HG02840 (cell line): ENCODE data around the gene SEMA3E.
"Not testable (repeated sequence)": the region's sequence is repeated elsewhere in the genome, so short reads cannot be mapped to it uniquely, and the experiment has no call there.

Experiments
- ATAC-seq: cut with Tn5 transposase; IDR thresholded peaks from one replicate; pipeline ENCODE4 v1.9.1; 2021; ENCODE audit warnings: mild to moderate bottlenecking, moderate library complexity, moderate number of reproducible peaks; ENCODE audit not compliant: unreplicated experiment, low FRiP score

The SEMA3E gene

DNA sequence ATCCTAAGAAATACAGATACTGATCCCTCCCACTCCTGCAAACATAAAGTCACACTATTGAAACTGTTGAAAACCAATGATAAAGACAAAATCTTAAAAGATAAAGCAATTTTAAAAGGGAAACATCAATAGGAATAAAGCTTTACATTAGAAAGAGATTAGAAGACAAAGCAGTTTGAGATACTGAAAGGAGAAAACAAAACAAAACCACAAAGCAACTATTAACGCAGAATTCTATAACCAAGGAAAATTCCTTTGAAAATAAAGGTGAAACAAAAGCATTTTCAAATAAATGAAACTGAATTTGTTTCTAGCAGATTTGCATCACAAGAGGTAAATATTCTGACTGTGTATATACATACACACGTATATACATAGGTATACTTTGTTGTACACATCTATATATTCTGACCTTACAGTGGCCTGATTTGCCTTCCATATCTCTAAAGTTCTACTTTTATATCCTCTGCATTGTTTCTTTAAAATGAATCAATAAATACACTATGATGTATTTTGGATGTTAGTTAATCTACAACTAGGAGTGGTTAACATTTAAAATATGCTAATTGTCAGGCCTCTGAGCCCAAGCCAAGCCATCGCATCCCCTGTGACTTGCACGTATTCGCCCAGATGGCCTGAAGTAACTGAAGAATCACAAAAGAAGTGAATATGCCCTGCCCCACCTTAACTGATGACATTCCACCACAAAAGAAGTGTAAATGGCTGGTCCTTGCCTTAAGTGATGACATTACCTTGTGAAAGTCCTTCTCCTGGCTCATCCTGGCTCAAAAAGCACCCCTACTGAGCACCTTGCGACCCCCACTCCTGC, 189.6 kb downstream of the SEMA3E start:
- ATAC-seq, result not testable (repeated sequence)

DNA sequence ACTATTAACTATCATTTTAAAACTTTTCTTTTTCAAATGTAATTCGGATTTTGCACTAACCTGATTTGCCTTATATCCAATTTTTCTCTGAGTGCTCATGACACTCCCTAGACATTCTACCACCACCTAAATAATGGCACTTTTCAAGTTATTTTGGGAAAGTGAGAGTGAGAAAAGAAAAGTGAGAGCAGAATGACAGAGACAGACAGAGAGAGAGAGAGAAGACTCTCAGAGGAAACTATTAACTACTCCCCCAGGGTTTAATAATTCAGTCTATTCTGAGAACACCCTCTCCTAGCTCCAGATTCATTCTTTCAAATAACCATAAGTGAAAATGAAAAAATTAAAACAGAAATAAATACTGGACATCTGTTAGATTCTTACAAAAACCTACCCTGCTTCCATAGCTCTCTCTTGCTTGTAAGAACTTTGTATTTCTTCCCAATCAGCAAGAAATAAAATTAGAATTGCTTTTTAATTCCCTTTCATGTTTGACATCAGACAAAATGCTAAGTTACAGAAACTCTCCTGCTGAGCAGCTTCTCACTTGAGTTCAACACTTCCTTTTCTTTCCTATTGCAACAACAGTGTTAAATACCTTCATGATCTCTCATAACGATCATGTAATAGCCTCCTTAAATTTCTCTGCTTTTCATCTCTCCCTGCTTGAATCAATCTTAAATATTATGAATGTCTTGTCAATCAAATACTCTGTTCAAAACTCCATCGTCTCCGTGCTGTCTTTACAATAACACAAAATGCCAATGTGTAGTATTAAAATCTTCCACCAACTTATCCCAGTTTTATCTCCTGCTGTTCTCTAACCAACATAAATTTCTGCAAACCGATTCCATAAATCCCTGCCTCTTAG, 191.7 kb downstream of the SEMA3E start:
- no peak for ATAC-seq

DNA sequence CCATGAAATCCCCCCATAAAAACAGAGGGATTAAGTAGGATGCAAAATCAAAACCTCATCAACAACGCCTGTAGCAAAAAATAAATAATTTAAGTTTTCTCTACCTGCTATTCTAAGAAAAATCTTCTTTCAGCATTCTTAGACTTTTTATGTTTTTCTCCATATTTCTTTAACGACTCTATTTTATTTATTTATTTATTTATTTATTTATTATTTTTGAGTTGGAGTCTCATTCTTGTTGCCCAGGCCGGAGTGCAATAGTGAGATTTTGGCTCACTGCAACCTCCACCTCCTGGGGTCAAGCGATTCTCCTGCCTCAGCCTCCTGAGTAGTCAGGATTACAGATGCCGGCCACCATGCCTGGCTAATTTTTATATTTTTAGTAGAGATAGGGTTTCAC, 192.5 kb downstream of the SEMA3E start:
- no peak for ATAC-seq

GRCh38 chr7:83455612-83456011, 193.3 kb downstream of the SEMA3E start:
- ATAC-seq, result no peak

- no peak for ATAC-seq
These were observed 196.7 kb downstream of the SEMA3E start for GRCh38 chr7:83452256-83452655.

DNA sequence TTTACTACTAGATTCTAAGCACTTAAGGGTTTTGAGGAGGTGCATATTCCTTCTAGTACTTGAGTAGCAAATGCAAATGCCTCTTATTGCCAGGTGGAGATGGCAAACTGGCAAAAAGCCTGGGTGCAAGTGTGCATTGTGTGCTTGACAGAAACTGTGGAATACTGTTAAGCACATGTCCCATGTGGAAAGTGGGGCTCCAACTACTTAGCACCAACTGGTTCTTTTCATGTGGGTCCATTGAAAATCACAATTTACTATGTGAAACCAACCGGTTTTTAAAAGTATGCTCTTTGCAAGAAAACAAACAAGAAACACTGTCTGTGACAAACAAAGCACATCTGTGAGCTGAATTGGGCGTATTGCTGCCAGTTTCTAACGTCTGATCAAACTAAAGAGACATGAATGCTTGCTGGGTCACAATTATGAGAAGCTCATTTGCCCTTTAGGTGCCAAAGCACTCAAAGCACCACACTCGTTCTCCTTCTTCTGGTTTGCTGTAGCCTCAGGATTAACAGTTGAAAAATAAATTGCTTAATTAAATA, 197.4 kb downstream of the SEMA3E start:
- ATAC-seq, result no peak

- ATAC-seq, result no peak
These were observed 199.2 kb downstream of the SEMA3E start for GRCh38 chr7:83449781-83450180.

DNA sequence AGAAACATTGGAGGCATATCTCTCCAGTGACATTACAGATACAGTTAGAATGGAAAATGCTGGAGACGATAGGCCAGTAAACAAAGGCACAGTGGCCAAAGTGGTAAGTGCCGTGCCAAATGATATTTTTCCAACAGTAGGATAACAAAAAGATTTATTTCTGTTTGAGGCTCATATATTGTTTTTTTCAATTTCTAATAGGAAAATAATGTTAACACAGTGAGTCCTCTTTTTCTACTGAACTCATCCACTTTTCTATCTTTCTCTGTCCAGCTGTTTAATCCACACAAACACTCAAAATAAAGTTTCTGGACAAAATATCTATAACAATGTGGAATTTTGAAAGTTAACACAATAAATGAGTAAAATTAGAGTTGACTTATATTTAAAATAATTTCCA, 201.3 kb downstream of the SEMA3E start:
- ATAC-seq, result no peak

DNA sequence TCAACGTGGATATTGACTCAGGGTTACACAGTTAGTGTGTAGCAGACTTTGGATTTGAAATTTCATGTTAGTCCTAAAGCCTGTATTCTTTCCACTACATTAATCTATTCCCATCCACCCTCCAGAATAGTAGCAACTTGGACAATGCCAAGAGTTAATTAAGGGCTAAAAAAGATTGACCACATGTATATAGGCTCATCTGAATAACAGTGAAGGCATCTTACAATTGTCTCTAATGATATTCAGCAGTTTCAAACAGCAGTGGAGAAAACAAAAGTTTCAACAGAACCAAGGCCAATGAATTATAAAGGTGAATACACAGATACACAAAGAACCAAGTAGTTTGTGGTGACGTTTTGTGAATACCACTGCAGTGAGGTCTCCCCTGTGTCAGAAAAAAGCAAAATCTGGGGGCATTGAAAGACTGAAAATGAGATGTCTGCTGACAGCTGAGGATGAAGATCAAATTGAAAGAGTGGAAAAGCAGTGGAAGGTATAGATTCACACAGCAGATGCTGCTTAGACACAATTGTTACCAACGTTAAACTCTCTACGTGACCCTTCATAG, 202.8 kb downstream of the SEMA3E start:
- ATAC-seq, result no peak

DNA sequence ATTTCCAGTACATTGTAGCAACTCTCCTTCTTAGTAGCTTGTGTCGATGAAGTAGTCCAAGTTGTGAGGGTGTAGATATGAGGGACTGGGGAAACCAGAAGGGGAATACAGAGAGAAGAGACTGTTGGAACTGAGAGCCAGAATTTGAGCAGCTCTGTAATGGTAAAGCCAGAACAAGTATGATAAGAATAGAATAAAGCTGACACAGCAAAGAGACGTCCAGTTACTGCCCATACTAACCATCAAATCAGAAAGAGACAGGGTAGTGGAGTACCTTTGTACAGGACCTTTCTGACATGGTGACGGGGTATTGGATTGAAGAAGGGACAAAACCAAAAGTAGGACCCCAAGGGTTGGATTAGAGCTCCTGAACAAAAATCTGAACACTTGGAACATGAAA, 206.0 kb downstream of the SEMA3E start:
- no peak for ATAC-seq

DNA sequence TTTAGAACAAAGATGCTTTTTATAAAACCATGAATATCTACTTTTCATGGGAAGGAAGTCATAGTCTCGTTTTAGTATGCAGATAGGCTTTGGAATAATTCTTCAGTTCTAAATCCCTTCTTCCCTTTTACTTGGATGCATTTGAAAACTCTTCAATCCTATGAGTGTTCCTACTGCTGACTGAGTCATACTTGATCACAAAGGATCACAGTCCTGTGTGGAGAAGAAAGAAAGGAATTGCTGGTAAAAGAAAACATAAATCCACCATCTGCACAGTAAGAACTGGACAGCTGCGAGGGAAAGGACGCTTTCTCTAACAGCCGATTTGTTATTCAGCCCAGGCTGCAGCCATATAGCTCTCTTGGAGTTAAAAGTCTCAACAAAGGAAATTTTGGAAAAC, 209.9 kb downstream of the SEMA3E start:
- no peak for ATAC-seq

GRCh38 chr7:83430289-83430688, 218.7 kb downstream of the SEMA3E start:
- not testable (repeated sequence) for ATAC-seq

DNA sequence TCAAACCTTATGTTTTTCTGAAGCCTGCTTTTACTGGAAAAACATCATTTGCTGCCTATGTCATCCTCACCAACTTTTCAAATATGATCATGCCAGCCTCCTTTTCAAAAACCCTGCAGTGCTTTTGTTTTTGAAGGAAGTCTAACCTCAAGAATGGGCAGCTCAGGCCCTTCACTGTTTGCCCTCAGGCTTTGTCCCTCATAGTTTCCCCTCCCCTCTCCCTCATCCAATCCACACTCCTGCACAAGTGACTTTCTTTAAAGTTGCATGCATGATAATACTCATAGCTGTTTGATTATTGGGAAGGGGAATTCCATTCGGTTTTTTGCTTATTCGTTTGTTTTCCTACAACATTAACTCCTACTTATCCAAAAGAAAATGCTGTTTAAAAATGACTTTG, 219.4 kb downstream of the SEMA3E start:
- no peak for ATAC-seq

DNA sequence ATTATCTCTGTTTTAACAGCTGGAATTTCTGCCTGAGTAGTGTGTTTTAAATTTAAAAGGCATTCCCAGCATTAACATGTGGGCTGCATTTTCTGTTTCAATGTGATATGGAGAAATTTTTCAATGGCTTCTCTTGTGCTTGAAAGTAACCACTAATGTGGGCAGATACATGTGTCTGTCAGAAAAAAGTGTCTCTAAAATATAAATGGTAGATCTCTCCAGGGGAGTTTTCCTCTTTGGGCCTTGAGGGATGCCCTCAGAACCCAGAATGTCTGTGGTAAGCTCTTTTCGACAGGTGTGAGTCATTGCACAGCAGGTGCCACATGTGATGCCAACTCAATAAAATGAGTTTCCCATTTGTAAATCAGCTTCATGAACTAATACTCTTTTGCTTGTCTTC, 221.1 kb downstream of the SEMA3E start:
- ATAC-seq, result no peak

- no peak for ATAC-seq
These were observed 222.6 kb downstream of the SEMA3E start for GRCh38 chr7:83426325-83426724.

DNA sequence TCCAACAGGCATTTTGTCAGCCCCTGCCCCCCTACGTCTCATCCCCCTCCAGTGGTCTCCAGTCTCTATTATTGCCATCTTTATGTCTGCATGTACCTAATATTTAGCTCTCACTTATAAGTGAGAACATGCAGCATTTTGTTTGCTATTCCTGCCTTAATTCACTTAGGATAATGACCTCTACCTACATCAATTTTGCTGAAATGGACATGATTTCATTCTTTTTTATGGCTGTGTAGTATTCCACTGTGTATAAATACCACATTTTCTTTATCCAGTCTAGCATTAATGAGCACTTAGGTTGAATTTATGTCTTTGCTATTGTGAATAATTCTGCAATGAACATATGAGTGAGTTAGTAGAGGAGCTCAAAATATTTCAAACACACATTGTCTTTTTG, 229.9 kb downstream of the SEMA3E start:
- ATAC-seq, result no peak

DNA sequence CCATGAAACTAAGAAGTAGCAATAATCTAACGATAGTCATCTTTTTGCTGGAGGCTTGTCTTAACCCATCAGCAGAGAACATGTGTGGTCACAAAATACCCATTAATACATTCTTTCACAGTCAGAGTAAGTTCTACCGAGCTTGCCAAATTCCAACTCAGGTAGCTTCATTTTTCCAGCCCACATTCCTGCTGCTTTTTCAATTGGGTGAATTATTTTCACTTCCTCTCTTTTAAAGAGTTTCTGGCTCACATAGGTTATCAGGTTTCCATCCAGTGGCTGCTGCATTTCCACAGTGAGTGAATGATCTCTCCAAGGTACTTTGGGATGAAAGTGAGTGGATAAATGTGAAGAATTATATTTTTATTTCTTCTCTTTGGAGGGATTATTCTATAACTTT, 233.1 kb downstream of the SEMA3E start:
- no peak for ATAC-seq

DNA sequence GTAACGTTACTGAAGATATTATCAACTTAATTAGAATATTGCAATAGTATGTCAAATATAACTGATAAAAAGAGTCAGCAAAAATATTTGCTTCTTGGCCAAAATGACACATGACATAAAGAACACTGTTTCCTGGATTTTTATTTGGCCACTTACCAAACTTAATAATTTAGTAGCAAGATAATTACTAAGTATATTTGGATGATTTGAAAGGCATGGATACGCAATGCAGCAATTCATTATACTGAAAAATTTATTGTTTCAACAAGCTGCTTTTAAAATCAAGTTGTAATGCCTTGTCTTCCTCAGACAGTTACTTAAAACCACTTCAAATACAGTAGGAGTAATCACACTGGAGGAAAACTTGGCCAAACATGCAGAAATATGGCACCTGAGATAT, 234.0 kb downstream of the SEMA3E start:
- no peak for ATAC-seq

DNA sequence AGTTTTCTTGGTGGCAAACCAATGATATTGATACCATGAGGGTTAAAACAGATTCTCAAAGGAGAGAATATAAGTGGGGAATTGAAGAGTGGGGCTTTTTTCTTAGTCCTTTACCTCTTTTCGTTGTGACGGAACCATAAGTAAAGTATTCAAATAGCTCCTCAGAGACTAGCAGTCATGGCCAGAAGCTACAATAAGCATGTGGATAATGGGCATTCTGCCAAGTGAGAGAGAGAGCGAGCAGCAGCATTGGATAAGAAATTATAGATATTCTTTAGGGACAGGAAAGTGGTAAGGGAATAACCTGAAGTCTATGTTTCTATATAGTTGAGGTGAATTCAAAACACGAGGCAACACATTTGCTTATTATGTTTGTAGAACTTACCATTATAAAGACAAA, 235.1 kb downstream of the SEMA3E start:
- ATAC-seq, result no peak

- ATAC-seq, result no peak
These were observed 235.5 kb downstream of the SEMA3E start for GRCh38 chr7:83413424-83413823.

GRCh38 chr7:83410989-83411591, 237.8 kb downstream of the SEMA3E start:
- no peak for ATAC-seq
